Stimulated activated CD4-positive, alpha-beta T cell treated with anti-CD3 and anti-CD28 coated beads, Interleukin-1b, Interleukin-23, amount 100 ng/mL, for 48 hours (primary cell): ENCODE measurements around the gene ZMIZ2.
"Not testable (repeated sequence)": the region's sequence is repeated elsewhere in the genome, so short reads cannot be mapped to it uniquely, and the experiment has no call there.

Source experiments
- DNase-seq: peaks from one replicate; pipeline ENCODE4 v3.0.0-alpha.2; 2020

ZMIZ2 gene

DNA sequence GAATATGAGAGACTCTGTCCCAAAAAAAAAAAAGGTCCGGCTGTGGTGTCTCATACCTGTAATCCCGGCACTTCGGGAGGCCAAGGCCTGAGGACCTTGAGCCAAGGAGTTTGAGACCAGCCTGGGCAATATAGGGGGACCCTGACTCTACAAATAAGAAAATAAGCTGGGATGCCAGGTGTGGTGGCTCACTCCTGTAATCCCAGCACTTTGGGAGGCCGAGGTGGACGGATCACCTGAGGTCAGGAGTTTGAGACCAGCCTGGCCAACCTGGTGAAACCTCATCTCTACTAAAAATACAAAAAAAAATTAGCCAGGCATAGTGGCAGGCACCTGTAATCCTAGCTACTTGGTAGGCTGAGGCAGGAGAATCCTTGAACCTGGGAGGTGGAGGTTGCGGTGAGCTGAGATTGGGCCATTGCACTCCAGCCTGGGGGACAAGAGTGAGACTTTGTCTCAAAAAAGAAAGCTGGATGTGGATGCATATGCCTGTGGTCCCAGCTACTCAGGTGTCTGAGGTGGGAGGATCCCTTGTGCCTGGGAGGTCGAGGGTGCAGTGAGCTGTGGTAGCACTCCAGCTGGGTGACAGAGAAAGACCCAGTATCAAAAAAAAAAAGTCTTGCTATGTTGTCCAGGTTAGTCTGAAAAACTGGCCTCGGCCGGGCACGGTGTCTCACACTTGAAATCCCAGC, 55.3 kb downstream of the ZMIZ2 start:
- not testable (repeated sequence) for DNase-seq

DNA sequence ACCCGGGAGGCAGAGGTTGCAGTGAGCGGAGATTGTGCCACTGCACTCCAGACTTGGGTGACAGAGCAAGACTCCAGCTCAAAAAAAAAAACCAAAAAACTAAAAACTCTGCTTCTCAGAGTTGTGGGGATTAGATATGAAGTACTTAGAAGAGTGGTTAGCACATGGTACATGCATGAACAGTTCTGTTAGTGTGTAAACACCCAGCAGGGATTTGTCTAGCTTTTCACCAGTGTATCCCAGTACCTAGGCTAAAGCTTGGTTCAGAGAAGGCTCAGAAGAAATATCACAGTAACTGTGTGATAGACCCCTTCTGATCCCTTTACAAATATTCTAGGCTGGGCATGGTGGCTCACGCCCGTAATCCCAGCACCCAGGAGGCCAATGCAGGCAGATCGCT, 57.3 kb downstream of the ZMIZ2 start:
- no peak for DNase-seq

DNA sequence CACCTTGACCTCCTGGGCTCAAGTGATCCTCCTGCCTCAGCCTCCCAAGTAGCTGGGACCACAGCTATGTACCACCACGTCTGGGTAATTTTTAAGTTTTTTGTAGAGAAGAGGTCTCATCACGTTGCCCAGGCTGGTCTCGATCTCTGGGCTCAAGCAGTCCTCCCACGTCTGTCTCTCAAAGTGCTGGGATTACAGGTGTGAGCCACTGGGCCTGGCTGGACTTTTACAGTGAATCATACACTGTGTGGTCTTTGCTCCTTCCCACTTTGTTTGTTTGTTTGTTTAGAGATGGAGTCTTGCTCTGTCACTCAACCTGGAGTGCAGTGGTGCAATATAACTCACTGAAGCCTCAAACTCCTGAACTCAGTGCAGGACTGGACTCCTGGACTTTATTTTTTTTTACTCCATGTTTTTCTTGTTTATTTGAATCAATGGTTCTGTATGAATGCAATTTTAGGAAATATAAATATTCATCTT, 60.3 kb downstream of the ZMIZ2 start:
- no peak for DNase-seq

DNA sequence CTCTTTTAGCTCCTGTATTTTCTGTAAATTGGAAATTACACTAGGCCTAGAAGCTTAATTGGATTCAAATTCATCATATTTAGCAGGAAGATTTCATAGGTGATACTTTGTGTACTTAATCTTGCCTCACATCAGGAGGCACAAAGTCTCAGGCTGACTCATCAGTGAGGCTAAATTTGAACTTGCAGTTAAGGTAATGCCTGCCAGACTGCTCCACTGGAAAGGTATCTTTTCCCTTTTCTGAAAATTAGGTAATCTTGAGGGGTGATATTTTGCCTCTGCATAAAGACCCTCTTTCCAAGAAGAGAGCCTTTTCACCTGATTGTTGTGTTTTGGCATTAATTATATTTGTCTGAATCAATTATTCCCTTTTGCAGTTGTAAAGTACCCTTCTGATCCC, 62.4 kb downstream of the ZMIZ2 start:
- no peak for DNase-seq

DNA sequence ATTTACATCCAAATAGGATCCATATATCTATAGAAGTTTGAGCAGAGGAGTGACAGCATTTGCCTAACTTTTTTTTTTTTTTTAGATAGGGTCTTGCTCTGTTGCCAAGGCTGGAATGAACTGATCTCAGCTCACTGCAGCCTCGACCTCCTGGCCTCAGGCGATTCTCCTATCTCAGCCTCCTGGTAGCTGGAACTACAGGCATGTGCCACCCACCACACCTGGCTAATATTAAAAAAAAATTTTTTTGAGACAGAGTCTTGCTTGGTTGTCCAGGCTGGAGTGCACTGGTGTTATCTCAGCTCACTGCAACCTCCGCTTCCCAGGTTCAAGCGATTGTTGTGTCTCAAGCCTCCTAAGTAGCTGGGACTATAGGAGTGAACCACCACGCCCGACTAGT, 62.9 kb downstream of the ZMIZ2 start:
- no peak for DNase-seq

DNA sequence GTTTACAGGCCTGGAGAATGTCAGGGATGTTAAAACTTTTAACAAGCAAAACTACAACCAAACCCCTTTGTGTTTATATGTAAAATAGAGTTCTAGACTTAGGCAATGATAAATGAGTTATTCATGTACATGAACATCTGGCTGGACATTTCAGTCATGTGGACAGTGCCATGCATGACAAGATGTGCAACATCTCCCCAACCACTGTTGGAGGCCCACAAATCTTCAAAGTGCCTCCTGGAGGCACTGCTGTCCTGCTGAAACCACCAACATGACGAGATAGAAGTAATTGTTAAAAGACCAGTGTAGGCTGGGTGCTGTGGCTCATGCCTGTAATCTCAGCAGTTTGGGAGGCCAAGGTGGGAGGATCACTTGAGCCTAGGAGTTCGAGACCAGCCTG, 66.3 kb downstream of the ZMIZ2 start:
- DNase-seq = no peak

DNA sequence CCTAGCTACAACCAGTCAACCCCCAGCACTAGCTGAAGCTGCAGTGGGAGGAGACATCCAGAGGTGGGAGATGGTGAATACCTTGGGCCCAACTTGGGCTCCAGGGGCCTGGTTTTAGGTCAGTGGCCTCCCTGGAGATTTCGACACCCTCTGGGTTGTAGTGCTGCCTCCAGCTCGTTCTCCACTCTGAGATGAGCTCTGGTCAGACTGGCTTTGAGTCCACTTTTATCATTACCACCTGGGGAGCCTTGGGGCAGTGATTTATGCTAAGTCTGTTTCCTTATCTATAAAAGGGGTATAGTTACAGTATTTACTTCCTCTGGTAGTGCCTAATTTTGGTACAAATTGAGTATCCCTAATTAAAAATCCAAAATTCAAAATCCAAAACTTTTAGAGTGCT, 70.6 kb downstream of the ZMIZ2 start:
- no peak for DNase-seq
